ENCODE data around the gene IPO7.
"Not testable (repeated sequence)": the region's sequence is repeated elsewhere in the genome, so short reads cannot be mapped to it uniquely, and the experiment has no call there.

Gene IPO7

DNA sequence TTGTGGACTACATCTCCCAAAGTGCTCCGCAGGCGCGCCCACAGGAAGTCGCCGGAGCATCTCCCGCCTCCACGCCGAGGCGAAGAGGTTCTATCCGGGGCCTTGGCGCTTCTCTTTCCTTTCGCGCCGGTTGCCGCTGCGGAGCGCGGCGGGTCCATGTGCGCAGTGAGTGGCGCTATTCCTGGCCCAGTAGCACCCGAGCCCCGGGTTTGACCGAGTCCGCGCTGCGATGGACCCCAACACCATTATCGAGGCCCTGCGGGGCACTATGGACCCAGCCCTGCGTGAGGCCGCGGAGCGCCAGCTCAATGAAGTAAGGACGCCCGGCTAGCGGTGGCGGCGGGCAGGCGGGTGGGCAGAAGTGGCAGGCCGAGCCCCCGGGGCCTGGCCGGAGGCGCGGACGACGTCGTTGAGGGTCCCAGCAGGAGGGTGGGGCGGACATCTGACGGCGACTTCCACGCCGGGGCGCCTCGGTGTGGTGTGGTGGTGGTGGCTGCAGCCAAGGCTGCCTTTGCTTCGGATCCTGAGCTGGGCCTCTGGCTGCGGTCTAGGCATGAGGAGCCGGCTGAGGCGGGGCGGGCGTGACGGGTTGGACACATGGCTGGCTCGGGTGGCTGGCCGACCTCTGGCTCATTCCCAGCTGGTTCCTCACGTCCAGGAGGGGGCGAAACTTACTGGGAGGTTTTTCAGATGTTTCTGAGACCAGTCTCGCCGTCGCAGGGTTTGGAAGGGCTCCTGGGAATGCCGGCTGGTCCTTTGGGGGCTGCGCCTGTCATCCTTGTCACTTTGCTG, at the start of gene IPO7:
Gene IPO7 (plus strand): TSS at position 118 of the 792 bp plus-strand sequence. CDS start 112 bp downstream, at position 230.
- DNase-seq = peak; percentile 21 to 95 (median 86)

DNA sequence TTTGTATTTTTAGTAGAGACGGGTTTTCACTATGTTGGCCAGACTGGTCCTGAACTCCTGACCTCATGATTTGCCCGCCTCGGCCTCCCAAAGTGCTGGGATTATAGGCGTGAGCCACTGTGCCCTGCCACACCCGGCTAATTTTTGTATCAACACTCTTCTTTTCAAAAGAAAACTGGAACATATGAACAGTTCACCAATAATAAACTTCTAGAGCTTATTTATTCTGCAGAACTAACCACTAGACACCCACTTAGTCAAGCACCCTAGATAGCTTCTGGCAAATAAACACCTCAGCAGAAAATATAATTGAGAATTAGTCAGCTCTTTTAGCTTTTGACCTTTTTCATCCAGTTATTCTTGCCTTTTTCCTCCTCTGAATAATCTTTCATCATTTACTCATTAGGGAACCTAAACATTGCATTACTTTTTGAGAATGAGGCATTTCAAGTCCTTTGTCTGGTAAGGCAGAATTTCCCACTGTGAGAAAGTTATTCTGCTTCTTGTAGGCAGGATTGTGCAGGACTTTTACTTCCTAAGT, 42.7 kb upstream of the IPO7 start:
- no peak for DNase-seq

- DNase-seq = no peak
These were observed 40.3 kb upstream of the IPO7 start for GRCh38 chr11:9344061-9344680.

GRCh38 chr11:9347100-9347499, 37.4 kb upstream of the IPO7 start:
- no peak for DNase-seq

- not testable (repeated sequence) for DNase-seq
These were observed 36.7 kb upstream of the IPO7 start for GRCh38 chr11:9347779-9348178.

- DNase-seq = no peak
These were observed 33.1 kb upstream of the IPO7 start for GRCh38 chr11:9351321-9351881.

DNA sequence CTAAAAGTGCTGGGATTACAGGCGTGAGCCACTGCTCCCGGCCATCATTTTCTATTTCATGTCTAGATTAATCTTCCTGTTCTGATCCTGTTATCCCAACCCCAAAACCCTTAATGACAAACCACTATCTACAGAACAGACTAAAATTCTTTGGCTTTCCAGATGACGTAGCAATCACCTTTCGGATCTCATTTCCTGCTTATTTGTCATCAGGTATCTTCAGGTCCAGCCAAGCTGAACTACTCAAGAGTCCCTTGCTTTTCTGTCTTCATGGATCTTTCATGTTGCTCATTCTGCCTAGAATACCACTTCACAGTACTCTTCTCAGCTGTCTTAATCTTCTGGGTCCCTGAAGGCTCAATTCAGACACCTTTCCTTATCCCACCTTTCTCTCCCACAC, 27.4 kb upstream of the IPO7 start:
- no peak for DNase-seq

DNA sequence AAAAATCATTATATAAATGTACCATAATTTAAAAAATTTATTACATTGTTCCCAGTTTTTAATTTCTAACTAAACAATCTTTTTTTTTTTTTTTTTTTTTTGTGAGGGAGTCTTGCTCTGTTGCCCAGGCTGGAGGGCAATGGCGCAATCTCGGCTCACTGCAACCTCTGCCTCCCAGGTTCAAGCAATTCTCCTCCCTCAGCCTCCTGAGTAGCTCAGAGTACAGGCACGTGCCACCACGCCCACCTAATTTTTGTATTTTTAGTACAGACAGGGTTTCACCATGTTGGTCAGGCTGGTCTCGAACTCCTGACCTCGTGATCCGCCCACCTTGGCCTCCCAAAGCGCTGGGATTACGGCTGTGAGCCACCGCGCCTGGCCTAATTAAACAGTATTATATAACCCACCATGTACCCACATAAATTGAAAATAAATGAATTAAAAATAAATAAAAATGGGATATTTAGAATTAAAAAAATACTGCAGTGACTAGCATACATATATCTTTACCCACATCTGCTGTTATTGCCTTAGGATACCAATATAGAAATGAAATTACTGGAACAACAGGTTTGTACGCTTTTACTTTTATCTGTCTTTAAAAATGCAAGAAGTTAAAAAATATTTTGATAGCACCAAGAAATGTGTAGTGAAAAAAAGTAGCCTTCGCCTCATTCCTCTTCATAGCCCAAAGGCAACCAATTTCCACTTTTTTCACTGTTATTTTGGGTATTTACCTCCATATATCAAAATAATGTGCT, 23.4 kb upstream of the IPO7 start:
- DNase-seq = not testable (repeated sequence)

GRCh38 chr11:9362393-9362863, 22.0 kb upstream of the IPO7 start:
- no peak for DNase-seq

- peak; percentile 45 to 95 (median 84) for DNase-seq
These were observed 20.2 kb upstream of the IPO7 start for GRCh38 chr11:9363954-9364912.

- DNase-seq = no peak
These were observed 16.9 kb upstream of the IPO7 start for GRCh38 chr11:9367551-9367950.

GRCh38 chr11:9377036-9377435, 7.4 kb upstream of the IPO7 start:
- DNase-seq = no peak

DNA sequence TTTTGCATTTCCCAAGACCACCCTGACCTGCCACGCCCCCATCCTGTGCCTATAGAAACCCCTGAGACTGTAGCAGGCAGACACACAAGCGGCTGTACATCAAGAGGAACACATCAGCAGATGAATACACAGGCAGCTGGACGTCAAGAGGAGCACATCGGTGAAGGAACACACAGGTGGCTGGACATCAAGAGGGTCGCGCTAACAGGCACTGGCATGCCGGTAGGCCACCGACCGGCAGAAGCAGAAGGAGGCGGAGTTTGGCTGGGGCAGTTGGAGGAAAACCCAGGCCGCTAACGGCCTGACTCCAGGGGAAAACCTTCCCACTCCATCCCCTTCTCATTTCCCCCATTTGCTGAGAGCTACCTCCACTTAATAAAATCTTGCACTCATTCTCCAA, 5.4 kb upstream of the IPO7 start:
- DNase-seq = no peak

DNA sequence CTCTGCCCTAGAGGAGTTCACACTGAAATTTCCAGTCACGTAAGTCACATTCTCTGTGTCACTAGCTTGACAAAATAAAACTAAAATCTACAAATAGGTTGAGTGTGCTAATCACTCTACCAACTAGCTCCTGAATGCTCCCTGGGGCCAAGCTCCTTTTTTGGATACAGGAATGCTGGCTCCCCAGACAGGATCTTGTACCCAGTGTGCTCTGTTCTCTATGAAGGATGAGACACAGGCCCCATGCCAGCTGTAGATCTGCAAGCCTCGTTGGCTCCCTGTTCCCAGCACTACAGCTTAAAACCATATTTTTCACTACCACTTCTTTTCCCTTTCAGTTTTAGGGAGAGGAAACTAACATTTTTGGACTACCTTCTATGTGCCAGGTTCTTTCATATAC, 3.7 kb upstream of the IPO7 start:
- DNase-seq = no peak

DNA sequence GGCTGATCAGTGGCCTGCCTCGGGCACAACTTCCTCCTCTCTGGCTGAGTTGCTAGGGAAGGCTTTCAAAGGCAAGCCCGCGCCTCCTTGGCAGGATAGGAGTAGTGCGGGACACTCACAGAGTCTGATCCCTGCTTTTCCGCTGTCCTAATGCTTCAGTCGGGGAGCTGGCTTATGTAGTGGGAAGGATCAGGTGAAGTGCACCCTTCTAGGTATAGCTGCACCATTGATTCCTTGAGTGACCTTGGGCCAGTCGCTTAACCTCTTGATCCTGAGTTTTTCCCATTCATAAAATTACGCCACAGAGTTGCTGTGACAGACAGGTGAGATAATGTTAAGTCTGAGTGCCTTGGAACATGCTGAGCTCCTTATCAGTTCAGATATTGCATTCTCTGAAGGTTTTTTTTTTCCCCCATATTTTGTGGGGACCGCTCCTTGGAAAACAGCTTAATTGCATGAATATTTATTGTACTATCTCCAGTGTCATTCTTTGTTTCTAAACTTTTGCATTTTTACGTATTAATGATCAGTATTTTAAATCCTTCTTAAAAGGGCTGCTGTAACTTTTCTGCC, 961 bp downstream of the IPO7 start:
- peak in 15 of 51 donors; percentile 31 to 70 (median 44) for DNase-seq

GRCh38 chr11:9386086-9386485, 1.6 kb downstream of the IPO7 start:
- no peak for DNase-seq

DNA sequence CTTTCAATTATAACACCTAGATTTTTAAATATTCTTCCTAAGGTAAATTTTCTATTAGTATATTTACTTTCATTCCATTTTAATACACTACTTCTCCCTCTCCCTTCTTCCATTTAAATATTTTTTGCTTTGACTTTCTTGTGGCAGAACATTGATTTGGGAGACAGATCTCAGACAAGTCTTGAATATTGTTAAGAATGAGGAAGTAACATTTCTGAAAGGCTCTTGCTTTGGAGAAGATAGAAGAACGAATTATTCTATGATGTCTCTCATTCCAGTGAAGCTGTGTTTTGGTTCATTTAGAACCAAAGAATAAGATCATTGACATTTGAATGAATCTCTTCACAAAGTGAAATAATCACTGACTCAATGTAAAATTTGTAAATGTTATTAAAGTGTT, 2.4 kb downstream of the IPO7 start:
- DNase-seq = no peak

DNA sequence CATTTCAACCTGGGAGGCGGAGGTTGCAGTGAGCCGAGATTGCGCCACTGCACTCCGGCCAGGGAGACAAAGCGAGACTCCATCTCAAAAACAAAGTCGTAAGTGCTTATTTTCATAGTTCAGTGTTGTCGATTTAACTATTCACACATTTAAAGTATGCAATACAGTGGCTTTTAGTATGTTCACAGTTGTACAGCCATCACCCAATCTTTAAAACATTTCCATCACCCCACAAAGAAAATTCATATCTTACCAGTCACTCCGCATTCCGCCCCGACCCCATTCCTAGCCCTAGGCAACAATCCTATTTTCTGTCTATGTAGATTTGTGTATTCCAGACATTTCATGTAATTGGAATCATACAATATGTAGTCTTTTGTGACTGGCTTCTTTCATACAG, 11.9 kb downstream of the IPO7 start:
- DNase-seq = no peak

DNA sequence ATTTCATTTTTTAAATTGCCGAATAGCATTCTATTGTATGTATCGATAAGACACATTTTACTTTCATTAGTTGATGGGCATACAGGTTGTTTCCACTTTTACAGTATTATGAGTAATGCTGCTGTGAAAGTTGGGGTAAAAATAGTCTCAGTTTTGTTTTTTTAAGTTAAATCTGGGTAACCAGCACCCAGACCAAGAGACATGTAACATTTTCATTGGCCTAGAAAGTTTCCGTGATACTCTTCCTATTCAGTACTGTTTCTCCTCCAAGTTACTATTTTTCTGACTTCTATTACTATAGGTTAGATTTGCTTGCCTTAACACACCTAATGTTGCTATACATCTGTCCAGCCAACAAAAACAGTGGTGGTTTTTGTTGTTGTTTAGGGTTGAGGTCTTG, 12.3 kb downstream of the IPO7 start:
- no peak for DNase-seq
